Stimulated activated CD4-positive, alpha-beta T cell treated with anti-CD3 and anti-CD28 coated beads, Interleukin-2, amount 100 ng/mL, for 48 hours (primary cell): Measurements from ENCODE around the gene ARID3B.
"Not testable (repeated sequence)": the region's sequence is repeated elsewhere in the genome, so short reads cannot be mapped to it uniquely, and the experiment has no call there.

Source experiments
- DNase-seq, 2 donors: peaks; one replicate each; pipeline ENCODE4 v3.0.0-alpha.2; 2020

The ARID3B gene

DNA sequence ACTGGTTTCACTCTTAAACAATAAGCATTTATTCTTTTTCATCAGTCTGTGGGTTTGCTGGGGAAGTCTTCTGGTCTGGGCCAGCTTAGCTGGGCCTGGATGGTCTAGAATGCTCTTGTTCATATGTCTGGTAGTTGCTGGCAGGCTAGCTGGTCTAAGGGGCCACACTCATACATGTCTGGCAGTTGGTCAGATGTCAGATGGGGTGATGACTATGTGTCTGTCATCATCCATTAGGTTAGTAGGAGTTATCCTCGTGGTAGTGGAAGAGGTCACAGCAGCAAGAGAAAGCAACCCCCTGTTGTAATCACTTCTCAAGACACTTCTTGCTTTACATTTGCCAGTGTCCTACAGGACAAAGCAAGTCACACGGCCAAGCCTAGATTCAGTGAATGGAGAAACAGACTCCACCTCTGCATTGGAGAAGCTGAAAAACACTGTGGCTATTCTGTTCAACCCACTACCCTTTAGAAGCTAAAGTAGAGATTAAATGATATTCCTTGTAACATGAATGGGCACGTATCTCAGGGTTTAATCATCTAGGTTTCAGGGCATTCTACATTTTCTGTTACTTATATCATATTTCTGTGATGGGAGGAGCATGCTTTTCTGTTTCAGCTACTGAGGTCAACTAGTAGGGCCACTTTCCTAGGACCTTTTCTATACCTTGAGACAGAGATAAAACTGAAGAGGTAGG lies 5.5 kb upstream of the ARID3B start:
- no peak for DNase-seq

DNA sequence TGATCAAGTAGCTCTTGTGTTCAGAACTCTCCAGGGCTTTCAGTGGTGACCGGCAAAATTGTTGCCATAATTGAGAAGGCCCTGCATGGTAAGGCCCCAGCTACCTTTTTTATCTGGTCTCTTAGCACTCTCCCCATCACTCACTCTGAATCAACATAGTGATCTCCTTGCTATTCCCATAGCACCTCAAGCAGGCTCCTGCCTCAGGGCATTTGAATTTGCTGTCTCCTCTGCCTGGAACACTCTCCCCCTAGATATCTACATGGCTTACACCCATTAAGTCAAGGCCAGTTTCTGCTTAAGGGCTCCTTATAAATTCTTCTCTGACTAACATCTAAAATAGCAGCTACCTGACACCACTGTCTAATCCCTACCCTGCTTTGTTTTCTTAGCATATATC lies 3.3 kb upstream of the ARID3B start:
- DNase-seq: no peak

DNA sequence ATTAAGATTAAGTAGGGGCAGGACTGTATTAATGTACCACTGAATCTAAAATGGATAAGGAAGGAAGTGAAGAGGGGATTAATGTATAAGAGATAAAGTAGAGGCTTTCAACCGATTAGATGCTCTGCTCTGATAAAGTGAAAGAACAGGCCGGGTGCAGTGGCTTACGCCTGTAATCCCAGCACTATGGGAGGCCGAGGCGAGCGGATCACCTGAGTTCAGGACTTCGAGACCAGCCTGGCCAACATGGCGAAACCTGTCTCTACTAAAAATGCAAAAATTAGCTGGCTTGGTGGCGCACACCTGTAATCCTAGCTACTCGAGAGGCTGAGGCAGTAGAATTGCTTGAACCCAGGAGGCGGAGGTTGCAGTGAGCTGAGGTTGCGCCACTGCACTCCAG lies 1.5 kb upstream of the ARID3B start:
- DNase-seq: not testable (repeated sequence)

DNA sequence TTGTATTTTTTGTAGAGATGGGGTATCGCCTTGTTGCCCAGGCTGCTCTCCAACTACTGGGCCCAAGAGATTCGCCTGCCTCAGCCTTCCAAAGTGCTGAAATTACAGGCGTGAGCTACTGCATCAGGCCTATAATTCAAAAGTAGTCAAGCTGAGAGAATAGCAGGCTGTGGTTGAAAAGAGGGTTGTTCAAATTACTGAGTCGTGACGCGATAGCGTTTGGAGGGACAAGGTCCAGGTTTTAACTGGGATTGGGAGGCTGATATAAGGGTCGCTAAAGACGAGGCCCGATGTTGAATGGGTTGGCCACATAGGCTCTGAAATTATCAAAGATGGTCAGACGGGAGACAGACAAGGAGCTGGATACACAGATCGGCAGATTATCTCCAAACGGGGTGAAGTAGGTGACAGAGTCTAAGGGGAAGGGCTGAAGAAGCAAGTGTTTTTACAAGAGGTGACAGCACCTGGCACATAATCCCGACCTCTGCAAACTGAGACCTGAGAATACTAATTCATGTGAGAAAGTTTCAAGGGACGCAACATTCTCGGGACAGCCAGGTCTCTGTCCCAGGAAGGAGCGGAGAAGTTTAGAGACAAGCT lies 759 bp upstream of the ARID3B start:
- DNase-seq: peak in 1 of 2 donors; percentile 8

DNA sequence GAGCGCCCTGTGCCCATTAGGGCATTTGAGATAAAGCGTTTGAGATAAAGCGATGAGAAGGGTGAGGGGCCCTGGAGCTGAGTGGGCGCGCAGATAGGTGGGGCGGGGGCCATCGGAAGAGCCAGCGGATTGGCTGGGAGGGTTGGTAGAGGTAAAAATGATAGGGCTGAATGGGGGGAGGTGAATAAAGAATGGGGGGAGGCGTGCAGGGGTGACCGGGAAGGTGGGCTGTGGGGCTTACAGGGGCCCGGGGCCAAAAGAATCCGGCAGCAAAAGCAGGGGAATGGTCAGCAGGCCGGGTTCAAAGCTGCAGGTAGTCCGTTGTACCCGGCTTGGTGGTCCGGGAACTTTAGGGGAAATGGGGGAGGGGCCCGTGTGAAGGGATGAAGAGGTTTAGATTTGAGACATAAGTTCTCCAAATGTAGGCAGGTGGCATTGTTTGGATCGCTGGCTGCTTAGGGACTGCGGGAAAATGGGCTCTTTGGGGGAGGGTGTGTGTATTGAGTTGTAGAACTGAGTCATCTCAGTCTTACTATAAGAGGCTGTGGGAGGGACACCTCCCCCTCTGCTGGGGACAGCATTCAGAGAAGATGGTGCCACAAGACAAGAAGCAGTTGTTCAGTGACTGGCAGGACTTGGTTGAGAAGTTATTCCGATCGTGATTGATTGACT lies 610 bp downstream of the ARID3B start:
- peak; percentile 45 to 53 for DNase-seq

DNA sequence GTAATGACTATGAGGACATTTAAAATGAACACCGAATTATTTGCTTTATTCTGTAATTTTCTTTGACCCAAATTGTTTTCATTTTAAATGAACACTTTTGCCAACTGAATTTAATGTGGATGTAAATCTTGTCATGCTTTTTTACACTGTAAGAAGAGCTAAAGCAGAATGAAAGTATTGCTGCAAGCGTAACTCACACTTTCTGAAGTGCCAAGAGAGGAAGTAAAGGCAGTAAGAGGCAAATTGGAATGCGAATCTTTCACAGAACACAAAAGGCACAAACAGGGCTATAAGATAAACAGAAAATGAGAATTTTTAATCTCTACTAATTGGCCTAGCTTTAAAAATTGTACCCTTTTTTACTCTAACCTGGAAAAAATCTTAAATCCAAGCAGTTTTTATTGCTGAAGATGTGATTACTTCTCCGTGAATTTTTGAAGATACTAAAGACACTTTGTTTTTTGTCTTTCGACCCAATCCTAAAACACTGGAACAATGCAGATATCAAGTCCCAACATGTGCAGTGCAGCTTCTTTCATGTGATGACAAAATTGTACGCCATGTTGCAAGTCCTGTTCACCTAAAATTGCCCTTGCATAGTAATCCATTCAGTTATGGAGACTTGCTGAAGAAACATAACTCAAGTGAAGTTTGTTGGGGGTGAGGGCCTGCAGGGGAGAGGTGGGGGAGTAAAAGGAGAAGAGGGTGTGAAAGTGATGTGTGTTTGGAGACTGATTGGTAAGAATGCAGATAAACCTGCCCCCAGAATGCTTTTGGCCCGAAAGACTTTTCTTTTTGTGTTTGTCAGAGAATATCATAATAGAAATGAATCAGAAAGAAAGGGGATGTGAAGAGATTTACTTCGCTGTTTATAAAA lies 1.4 kb downstream of the ARID3B start:
- DNase-seq: no peak

DNA sequence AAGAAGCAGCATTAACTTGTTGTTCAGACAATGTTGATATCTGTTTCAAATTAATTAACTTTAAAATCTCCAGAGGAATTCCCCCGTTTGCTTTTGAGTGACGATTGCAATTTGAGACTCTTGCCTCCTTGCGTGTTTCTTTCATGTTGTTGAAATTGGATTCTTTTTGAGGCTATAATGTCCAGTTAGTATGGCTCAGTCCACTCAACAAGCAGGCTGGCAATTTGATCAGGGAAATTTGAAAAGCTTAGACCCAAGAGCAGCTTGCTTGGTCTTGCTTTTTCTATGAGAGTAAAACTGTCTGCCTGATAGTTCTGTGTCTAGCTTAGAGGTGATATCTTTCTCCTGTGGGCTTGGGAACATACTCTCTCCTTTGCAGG lies 2.0 kb downstream of the ARID3B start:
- DNase-seq: no peak

DNA sequence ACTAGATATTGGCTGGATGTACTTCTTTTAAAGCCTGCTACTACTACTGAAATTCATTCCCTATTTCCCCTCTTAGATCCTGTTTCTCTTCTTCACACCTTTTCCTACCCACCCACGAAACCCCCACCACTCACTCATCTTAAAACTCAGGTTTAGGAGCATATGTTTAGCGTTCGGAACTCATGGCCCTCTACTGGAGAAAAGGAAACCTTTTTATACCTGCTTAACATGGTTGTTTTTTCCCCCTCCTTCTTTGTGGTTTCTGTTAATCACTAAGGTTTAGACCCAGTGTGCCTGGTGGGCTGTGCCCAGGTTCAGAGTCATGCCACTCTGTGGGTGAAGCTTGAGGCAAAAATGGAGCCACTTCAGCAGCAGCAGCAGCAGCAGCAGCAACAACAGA lies 2.6 kb downstream of the ARID3B start:
- peak in 1 of 2 donors; percentile 4 for DNase-seq

DNA sequence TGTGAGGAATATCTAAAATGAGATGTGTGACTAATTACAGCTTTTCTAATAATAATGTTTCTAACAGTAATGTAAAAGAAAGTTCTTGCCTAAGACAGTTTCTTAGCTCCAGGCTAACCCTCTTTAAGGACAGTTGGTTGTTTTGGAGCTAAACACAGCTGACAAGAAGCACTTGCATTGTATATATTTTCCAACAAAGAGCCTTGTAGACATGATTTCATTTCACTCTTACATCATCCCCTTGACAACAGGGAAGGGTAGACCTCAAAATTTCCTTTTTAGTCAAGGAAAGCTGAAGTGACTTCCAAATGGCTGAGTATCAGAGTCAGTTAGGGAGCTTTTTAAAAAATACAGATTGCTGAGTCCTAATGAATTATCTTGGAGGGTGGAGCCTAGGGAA lies 4.1 kb downstream of the ARID3B start:
- DNase-seq: no peak

DNA sequence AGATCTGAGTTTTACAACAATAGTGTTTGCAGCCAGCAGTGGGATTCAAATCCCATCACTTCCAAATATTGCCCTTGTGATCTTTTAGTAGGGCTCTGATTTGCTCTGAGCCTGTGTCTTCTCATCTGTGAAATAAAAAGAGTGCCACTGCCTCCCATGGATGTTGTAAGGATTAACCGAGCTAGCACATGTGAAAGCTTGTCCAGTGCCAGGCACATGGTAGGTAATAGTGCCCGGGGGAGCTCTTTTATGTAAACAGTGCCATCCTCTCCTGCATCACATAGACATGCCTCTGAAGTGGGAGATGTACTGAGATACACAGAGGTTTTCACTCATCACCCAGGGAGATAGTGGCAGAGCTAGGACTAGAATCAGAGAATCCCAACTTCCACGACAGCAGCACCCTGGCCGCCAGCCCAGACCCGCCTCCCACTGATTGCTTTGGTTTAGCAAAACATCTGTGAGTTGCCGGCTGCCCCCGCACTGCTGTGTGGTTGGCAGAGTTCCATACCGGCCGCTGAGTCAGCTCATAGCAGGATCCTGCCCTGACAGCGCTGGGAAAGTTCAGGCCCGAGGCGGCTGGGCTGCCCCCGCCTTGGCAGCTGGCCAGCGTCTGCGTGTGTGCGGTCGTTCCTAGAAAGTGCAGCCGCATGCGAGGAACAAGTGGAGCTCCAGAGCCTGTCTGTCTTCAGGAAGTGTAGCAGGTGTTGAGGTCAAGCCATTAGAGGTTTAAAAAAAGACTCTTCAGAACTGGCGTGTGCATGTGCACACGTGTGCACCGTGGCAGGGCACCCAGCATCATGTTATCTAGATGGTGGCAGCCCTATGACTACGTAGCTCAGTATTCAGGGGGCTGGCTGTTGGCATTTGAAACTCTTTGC lies 5.0 kb downstream of the ARID3B start:
- peak; percentile 93 to 94 for DNase-seq

DNA sequence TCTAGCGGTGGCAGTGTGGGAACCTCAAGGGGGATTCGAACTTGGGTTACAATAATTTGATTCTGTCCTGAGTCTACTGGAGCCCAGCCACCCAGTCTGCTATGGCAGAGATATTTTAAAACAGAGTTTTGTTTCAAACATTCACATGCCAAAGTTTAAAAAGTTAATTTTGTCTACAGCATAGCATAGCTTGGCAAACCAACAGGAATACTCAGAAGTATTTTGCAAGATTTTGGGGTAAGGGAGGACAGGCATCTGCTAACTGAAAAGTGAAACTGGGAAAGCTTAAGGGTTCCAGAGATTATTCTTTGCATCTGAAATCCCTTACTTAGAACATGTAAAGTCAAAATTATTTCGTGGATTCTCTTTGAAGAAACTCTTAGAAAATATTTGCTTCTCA lies 6.6 kb downstream of the ARID3B start:
- DNase-seq: no peak

DNA sequence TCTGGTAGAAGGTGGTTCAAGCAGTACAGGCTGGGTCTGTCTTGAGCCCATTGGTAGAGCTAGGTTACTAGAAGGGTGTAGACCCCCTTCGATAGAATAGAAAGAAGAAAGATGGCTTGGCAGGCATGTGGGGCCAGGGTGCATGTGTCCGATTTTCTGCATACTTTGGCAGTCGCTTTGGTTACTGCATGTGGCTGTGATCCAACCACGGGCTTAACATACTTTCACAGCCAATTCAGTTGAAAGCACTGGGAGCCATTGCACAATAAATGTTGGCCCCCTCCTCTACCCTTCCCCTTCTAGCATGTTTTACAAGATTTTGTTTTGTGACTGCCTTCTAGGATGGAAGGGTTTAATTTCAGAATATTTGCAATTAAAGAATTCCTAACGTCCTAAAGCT lies 7.2 kb downstream of the ARID3B start:
- DNase-seq: no peak

DNA sequence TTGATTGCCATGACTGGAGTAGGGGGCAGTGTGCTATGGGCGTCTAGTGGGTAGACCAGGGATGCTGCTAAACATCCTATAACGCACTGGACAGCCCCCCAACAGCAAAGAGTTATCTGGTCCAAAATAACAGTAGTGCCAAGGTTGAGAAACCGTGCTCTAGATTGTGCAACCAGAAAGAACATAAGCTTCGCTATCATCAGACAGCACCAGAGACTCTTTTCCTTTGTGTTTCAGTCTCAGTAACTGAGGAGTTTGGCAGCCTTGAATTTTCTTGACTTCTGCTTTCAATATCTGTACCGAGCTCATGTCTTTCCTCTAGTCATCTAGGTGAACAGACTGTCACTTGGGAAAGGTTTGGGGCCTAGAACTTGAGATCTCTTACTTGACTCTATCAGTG lies 8.8 kb downstream of the ARID3B start:
- no peak for DNase-seq

DNA sequence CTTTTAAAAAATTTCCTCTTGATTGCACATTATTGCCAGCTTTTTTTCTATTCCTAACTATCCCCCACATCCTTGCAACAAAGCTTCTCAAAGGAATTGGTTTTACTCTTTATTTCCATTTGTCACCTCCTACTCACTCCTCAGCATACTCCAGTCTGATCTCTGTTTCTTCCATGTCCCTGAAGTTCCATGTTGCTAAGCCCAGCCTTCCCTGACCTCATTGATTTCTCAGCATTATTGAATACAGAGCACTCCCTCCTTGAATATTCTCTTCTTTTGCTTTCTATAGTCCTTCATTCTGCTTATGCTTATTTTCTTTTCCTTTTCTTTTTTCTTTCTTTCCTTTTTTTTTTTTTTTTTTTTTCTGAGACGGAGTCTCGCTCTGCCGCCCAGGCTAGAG lies 10.7 kb downstream of the ARID3B start:
- no peak for DNase-seq

DNA sequence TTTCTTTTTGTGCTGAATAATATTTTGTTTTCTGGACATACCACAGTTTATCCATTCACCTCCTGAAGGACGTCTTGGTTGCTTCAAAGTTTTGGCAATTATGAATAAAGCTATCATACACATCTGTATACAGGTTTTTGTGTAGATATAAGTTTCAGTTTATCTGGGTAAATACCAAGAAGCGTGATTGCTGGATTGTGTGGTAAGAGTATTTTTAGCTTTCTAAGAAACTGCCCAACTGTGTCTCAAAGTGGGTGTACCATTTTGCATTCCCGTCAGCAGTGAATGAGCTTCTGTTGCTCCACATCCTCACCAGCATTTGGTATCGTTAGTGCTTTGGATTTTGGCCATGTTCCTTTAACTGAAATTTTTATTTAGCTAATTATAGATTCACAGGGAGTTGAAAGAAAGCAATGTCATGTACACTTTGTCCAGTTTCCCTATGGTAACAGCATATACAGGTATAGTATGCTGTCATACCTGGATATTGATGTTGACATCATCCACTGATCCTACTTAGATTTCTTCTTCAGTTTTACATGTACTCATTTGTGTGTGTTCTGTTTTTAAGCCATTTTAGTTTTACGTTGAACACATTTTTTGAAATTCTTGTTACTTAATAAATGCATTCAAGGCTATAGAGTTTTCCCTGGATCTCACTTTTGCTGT lies 11.9 kb downstream of the ARID3B start:
- no peak for DNase-seq

DNA sequence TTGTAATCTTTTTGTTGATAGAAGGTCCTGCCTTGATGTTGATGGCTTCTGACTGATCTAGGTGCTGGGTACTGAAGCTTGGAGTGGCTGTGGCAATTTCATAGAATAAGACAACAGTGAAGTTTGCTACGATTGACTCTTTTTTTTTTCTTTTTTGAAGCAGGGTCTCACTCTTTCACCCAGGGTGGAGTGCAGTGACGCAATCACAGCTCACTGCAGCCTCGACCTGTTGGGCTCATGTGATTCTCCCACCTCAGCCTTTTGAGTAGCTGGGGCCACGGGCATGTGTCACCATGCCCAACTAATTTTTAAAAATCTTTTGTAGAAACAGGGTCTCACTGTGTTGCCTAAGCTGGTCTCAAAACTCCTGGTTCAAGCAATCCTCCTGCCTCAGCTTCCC lies 14.2 kb downstream of the ARID3B start:
- DNase-seq: no peak

DNA sequence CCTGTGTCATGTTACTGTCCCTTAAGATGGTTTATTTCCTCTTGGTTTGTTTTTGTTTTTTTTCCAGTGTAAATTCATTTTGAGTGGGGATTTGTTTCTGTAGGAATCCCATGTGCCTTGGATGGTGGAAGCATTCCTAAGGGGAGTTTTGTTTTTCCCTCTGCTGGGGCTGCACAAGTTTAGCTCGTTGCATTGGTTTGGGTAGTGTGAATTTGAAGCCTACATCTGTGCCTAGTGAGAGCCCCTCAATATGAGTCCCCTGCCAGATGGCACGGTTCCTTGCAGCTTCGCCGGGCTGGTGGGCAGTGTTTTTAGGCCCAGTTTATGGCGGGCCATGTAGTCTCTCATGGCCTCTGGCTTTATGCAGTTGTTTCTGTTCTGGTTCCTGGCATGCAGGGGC lies 17.7 kb downstream of the ARID3B start:
- no peak for DNase-seq

DNA sequence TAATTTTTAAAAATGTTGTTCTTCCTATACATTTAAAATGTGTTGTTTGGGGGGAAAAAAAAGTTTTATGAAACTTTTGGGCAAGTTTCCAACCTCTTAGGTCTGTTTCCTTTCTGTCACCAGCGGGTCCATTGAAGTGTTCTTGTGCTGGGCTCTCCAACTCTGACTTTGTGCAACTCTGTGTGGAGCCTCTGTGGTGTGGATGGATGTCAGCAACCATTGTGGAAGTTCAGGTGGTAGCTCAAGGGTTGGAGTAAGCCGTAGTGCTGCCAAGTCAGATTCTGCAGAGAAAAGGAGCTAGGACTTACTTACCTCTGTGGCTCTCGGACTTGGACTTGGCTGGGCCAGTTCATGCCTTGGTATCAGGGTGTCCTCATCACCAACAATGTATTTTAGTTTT lies 22.4 kb downstream of the ARID3B start:
- DNase-seq: no peak

DNA sequence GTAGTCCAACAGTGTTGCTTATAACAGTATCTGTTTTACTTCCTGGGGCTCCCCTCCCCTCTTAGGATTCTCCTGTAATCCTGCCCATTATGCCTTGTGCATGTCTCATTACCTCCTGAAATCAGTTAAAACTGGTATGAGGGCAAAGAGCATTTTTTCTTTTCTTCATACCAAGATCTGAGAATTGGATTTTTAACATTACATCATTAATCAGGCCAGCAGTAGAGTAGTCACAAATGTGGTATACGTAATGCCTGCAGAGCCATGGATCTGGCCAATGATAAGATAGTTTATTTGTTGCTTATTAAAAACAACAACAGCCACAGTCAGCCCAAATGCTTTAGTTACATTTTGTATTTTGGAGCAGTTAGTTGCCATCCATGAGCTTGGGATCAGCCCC lies 23.2 kb downstream of the ARID3B start:
- DNase-seq: no peak

DNA sequence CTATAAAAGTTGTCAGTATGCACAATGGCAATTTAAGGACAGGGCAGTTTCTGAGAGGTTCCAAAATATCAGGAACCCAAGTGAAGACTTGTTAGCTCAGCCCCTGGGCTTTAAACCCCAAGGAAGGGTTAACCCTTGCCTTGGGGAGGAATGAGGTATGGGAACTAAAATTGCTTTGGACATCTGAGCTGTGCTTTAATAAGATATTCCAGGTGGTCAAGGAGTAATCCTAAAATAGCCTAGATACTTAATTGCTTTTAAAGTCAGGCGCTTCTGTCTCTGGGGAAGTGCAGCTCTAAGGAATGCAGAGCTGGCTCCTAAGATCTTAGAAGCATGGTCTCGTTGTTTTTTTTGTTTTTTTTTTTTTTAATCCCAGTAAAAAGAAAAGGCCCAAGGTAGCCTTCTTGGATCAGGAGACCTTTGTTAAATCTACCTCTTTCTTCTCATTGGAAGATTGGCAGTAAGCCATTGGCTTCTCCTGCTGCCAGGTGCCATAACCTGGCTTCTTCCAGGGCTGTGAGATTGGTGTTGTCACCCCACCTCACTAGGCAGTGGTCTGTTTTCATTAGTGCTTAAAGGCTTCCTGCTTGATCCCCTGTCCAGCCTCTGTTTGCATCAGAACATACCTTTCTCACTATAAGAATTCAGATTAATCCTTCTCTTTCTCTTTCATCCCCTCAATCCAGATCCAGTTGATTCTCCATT lies 24.5 kb downstream of the ARID3B start:
- DNase-seq: no peak

DNA sequence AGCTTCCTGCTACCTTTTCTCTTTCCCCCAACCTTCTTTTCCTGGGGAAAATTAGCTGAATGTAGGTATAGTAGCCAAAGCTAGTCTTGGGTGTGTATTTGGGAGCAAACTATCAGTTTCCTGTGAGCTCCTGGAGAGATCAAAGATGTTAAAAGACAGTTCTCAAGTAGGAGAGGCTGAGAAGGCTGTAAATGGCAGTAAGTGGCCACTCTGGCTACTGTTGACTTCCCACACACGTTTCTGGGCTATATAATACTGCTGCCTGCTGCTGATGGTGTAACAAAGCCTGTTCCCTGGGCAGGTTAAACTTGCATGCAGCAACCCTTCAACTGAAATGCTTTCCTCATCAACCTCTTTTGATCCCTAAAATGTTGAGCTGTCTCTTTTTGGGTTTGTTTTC lies 27.6 kb downstream of the ARID3B start:
- DNase-seq: no peak
